HG03159 (cell line): ENCODE measurements around the gene NFATC2.

Experiments used
- ATAC-seq: cut with Tn5 transposase; IDR thresholded peaks from one replicate; pipeline ENCODE4 v1.9.1; 2021; ENCODE audit warnings: mild to moderate bottlenecking, moderate library complexity; ENCODE audit not compliant: unreplicated experiment

The NFATC2 gene

DNA sequence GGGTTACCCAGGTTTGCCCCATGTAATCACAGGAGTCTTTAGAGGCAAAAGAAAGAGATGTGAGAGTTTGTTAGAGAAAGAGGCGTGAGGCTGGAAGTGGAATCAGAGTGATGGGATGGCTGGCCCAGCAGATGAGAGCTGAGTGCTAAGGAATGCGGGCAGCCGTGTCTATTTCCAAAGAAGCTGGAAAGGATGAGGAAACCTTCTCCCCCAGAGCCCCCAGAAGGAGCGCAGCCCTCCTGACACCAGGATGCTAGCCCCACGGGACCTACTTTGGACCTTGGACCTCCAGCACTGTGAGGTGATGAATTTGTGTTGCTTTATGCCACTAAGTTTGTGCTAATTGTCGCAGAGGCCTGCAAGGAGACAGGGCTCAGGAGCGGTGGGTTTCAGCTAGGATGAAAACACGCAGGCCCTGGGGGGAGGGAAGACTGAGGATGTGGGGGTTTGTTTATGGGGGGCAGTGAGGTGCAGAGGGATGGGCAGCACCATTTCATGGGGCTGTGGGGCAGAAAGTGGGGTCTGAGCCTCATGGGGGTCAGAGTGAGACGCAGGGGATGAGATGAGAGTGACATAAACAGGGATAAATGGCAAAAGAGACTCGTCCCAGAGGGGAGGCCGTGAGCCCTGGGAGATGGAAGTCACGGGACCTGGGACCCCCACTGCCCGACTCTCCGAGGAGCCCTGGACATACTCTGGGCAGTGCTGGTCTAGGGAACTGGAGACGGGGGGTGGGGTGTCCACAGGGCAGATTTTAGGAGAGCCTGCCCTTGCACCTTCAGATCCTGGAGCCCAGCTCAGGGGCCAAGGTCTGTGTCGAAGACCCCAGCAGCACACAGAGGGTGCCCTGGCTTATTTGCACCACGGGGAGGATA is 160.2 kb downstream of the NFATC2 start:
- ATAC-seq, result no peak

DNA sequence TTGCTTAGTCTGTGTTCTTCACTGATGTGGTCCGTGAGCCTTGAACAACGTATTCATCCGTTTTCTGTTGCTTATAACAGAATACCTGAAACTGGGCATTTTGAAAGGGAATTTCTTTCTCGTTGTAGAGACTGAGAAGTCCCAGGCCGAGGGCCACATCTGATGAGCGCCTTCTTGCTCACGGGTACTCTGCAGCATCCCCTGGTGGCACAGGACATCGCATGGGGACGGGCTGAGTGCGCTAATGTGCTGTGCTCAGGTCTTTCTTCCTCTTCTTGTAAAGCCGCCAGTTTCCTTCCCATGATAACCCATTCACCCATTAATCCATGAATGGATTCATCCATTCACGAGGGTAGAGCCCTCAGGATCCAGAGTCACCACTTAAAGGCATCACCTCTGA is 161.0 kb downstream of the NFATC2 start:
- no peak for ATAC-seq

GRCh38 chr20:51380401-51381385 is 161.8 kb downstream of the NFATC2 start:
- no peak for ATAC-seq

DNA sequence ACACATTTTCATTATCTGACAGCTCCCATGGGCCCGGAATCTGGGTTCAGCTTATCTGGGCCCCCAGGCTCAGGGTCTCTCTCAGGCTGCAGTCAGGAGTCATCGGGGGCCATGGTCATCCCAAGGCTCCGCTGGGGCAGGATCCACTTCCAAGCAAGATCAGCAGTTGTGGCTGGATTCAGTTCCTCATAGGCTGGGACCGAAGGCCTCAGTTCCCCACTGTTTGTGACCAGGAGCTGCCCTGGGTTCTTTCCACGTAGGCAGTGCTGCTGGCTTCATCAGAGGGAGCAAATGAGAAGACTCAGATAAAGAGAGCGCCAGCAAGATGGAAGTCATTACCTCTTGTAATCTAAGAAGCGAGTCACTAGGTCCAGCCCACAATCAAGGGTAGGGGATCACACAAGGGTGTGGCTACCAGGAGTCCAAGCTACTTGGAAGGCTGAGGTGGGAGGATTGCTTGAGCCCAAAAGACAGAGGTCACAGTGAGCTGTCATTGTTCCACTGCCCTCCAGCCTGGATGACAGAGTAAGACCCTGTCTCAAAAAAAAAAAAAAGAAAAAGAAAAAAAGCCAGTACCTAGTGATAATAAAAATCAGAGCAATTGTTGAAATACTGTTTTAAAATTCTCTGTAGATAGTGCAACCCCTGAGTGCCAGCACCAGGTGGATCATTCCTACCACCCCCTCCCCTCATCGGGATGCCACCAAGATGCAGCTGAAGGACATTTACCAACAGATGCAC is 162.7 kb downstream of the NFATC2 start:
- ATAC-seq, result no peak

DNA sequence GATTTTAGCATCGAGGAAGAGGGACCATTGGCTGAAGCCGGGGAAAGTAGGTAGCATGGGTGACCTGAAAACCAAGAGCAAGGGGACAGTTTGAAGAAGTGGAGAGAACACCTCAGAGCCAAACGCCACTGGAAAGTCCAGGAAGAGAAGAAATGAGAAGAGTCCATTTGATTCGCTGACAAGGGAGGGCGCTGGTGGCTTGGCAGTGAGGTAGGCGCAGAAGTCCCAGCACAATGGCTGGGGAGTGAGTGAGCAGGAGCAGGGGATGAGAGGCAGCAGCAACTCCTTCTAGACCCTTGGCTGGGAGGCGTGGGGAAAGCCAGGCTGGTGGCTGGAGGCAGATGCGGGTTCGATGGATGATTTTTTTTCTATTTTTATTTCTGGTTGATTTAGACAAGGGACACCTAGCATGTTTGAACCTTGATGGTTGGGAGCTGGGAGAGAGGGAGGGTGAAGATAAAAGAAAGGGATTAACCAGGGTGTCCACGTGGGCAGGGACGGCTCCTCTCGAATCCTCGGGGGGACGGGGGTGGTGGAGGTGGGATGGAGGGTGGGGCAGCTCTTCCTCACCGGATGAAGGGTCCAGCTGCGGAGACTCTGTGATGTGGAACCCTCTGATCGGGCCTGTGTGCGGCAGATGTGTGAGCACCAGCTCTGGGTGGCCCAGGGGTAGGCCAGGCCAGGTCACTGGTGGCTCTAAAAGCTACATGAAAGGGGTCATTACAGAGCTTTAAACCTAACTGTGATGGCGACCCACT is 164.2 kb downstream of the NFATC2 start:
- no peak for ATAC-seq

DNA sequence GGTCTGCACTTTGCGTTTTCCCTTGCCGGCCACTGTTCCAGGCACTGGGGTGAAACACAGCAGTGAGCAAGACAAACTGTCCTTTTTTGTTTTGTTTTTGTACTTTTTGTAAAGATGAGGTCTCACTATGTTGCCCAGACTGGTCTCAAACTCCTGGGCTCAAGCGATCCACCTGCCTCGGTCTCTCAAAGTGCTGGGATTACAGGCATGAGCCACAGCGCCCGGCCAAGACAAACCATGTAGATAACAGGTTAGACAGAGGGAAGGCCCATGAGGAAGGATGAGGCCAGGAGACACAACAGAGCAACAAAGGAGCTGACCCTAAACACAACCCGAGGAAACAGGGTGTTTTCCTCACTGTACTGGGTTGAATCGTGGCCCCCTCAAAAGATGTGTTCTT is 165.4 kb downstream of the NFATC2 start:
- no peak for ATAC-seq

- no peak for ATAC-seq
Observed at GRCh38 chr20:51376111-51376510, 166.4 kb downstream of the NFATC2 start.

DNA sequence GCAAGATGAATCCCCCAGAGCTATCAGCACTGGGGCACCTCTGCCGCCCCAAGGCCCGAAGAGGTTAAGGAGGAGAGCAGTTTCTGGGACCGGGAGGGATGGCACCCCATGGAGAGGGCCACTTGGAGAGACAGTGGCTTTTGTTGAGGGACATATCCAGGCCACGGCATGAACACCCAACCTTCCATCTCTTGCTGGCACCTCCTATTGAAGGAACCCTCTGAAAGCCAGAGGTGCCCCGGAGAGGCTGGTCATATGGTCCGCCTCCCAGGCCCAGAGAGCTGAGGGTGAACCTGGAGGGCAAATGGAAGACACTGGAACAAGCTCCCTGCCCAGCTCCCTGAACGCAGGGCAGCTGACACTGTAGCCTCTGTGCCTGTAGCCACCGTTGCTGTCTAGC is 167.0 kb downstream of the NFATC2 start:
- ATAC-seq, result no peak

DNA sequence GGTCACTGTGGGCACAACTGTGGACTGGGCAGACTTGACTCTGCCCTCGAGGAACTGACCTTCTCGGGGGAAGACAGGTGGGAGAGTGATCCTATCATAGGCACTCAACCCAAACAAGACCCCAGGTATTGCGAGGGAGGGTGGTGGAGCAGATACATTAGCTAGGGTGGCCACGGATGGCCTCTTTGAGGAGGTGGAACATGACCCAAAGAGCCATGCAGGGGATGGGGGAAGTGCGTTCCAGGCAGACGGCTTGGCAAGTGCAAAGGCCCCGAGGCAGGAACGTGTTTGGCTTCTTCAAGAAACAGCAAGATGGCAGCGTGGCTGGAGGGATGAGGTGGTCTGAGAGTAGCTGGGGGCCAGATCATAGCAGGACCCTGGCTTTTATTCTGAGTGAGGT is 167.6 kb downstream of the NFATC2 start:
- no peak for ATAC-seq

DNA sequence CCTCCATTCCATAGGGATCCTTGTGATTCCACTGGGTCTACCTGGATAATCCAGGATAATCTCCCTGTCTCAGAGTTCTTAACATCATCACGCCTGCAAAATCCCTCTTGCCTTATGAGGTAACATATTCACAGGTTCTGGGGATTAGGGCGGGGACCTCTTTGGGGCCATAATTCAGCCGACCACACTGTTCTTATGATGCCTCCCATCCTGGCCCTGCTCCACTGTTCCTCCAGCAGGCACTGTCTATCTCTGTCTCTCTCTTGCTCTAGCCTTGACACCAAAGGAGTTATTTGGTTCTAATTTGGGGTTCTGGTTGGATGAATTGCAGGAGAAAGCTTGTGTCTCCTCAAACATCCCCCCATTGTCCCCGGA is 168.1 kb downstream of the NFATC2 start:
- ATAC-seq, result no peak

DNA sequence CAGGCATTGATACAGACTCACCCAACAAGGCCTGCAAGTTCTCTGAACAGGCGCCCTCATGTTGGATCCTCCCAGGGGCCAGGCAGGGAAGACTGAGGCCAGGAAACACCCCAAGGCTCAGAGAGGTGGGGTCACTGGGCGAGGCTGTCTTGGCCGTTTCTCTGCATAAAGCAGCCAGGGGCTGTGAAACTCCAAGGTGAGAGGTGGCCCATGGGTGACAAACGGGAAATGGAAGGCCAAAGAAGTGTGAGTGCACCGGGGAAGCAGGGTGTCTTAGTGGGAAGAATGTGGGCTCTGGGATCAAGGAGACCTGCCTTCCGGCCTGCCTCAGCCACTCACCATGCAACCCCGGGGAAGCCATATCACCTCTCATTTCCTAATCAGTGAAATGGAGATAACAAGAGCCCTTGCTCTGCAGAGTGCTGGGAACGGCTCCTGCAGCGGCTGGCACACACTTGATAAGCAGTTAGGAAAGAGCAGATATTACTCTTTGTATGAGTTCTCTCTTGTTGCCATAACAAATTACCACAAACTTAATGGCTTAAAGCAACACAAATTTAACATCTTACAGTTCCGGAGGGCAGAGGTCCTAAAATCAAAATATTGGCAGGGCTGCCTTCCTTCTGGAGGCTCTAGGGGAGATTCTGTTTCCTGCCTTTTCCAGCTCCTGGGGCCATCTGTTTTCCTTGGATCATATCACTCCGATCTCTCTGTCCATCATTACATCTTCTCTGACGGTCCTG is 168.6 kb downstream of the NFATC2 start:
- ATAC-seq, result no peak

GRCh38 chr20:51372966-51373365 is 169.6 kb downstream of the NFATC2 start:
- ATAC-seq, result no peak

GRCh38 chr20:51372176-51372803 is 170.2 kb downstream of the NFATC2 start:
- ATAC-seq, result no peak

DNA sequence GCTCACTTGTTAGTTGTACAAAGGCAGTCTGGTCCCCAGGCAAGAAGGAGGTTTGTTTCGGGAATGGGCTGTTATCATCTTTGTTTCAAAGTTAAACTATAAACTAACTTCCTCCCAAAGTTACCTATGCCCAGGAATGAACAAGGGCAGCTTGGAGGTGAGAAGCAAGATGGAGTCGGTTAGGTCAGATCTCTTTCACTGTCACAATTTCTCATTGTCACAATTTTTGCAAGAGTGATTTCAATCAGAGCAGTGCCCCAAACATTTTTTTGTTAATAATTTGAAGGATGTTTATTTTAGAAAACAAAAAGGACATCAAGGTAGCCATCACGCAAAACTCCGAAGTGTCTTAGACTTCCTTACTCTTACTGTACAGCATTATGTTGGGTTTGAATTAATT is 170.8 kb downstream of the NFATC2 start:
- no peak for ATAC-seq

- ATAC-seq, result no peak
Observed at GRCh38 chr20:51369503-51369902, 173.0 kb downstream of the NFATC2 start.

- ATAC-seq, result no peak
Observed at GRCh38 chr20:51368461-51369211, 173.9 kb downstream of the NFATC2 start.

GRCh38 chr20:51366155-51366886 is 176.2 kb downstream of the NFATC2 start:
- no peak for ATAC-seq

- no peak for ATAC-seq
Observed at GRCh38 chr20:51365670-51366069, 176.8 kb downstream of the NFATC2 start.
